K562 (cell line): Measurements from ENCODE around the gene XIRP1. TPM values are rescaled to one million over a fixed set of nuclear protein-coding genes. Genes with fewer than 3 reads are reported as not detected.

ENCODE experiments used
- FOXA1 ChIP-seq: fragments of 450-650 bp; IDR thresholded peaks from 2 replicates; pipeline ENCODE4 v1.6.1; 2016; ENCODE audit warnings: mild to moderate bottlenecking, borderline replicate concordance
- HEY1 ChIP-seq: fragments of 250-450 bp; sonication (Bioruptor Pico); IDR thresholded peaks from 2 replicates; pipeline ENCODE4 v1.5.0; 2020; ENCODE audit warnings: mild to moderate bottlenecking, moderate library complexity, borderline replicate concordance
- KDM2B ChIP-seq: fragments of 250-450 bp; sonication (Bioruptor Pico); IDR thresholded peaks from 2 replicates; pipeline ENCODE4 v1.8.0; 2021; ENCODE audit warnings: mild to moderate bottlenecking, moderate library complexity
- NELFE ChIP-seq: IDR thresholded peaks from 2 replicates; pipeline ENCODE4 v1.6.1; 2011; ENCODE audit warnings: mild to moderate bottlenecking; ENCODE audit not compliant: insufficient read depth, insufficient read length
- NFXL1 ChIP-seq: fragments of 450-650 bp; formaldehyde crosslinking; IDR thresholded peaks from 2 replicates; pipeline ENCODE4 v1.4.0; 2021; ENCODE audit warnings: mild to moderate bottlenecking
- NR2C1 ChIP-seq, 2 experiments: fragments of 450-650 bp; IDR thresholded peaks; 2 replicates each; pipeline ENCODE4 v1.6.1; 2017; ENCODE audit warnings: mild to moderate bottlenecking in 2 of 2, antibody characterized with exemption in 1 of 2, inconsistent platforms in 1 of 2, missing compliant biosample characterization in 1 of 2, missing genetic modification characterization in 1 of 2
- PYGO2 ChIP-seq: fragments of 450-650 bp; IDR thresholded peaks from 2 replicates; pipeline ENCODE4 v1.6.1; 2016; ENCODE audit warnings: mild to moderate bottlenecking, missing genetic modification characterization, moderate library complexity, missing compliant biosample characterization
- SMAD3 ChIP-seq: fragments of 450-650 bp; formaldehyde crosslinking; conservative IDR thresholded peaks from 2 replicates; pipeline ENCODE4 v1.4.0; 2020; ENCODE audit warnings: mild to moderate bottlenecking
- STAT5B ChIP-seq: fragments of 250-450 bp; sonication (Bioruptor Pico); IDR thresholded peaks from 2 replicates; pipeline ENCODE4 v1.8.0; 2021; ENCODE audit warnings: mild to moderate bottlenecking, inconsistent platforms
- ZKSCAN1 ChIP-seq: fragments of 150-350 bp; IDR thresholded peaks from 2 replicates; pipeline ENCODE4 v1.6.1; 2016; ENCODE audit warnings: low read depth, low read length
- ZNF146 ChIP-seq: IDR thresholded peaks from one replicate; pipeline ENCODE4 v1.6.1; 2018; ENCODE audit warnings: missing compliant biosample characterization; ENCODE audit not compliant: unreplicated experiment
- ZNF318 ChIP-seq, 2 experiments: fragments of 450-650 bp; IDR thresholded peaks; 2 replicates each; pipeline ENCODE4 v1.6.1; 2016; ENCODE audit warnings: mild to moderate bottlenecking in 2 of 2, borderline replicate concordance in 1 of 2, low read depth in 1 of 2, moderate library complexity in 1 of 2
- ZNF583 ChIP-seq: fragments of 250-450 bp; sonication (Bioruptor Pico); IDR thresholded peaks from 2 replicates; pipeline ENCODE4 v1.4.0; 2020
- ZNF668 ChIP-seq: fragments of 250-450 bp; sonication (Bioruptor Pico); IDR thresholded peaks from 2 replicates; pipeline ENCODE4 v1.8.0; 2022; ENCODE audit warnings: mild to moderate bottlenecking, inconsistent platforms
- ZNF696 ChIP-seq: fragments of 250-450 bp; sonication (Bioruptor Pico); conservative IDR thresholded peaks from 2 replicates; pipeline ENCODE4 v1.4.0; 2020; ENCODE audit warnings: mild to moderate bottlenecking, moderate library complexity
- ZNF717 ChIP-seq: fragments of 250-450 bp; sonication (Bioruptor Pico); IDR thresholded peaks from 2 replicates; pipeline ENCODE4 v1.5.0; 2021
- ZNF77 ChIP-seq: fragments of 250-450 bp; sonication (Bioruptor Pico); IDR thresholded peaks from 2 replicates; pipeline ENCODE4 v1.5.0; 2020
- polyA plus RNA-seq, 8 experiments: library from polyadenylated mRNA; depleted of rRNA in 4 of 8; stranded (reverse) in 5 of 8; unstranded in 3 of 8; fragments of >200 nt; fragmentation: Nextera tagmentation in 2 of 8; fragmentation: Illumina TruSeq in 1 of 8; extraction: Ambion mirVana in 2 of 8; extraction: Trizol in 1 of 8; gene quantifications; 2 replicates each; pipeline versions ENCODE4 v1.2.1 to v1.2.3, GENCODE V29; 2011 to 2014; ENCODE audit warnings: inconsistent platforms in 1 of 8, missing spikeins in 1 of 8
- total RNA-seq, 7 experiments: library from RNA; depleted of rRNA in 6 of 7; stranded (reverse); fragments of >200 nt in 6 of 7; fragmentation: Illumina TruSeq in 2 of 7; extraction: Trizol in 2 of 7; gene quantifications; 2 replicates each; pipeline versions ENCODE4 v1.2.1 to v1.2.3, GENCODE V29; 2011 to 2021; ENCODE audit warnings: low replicate concordance in 1 of 7

XIRP1 gene
- total and polyA plus RNA-seq, 9 of the 15 experiments (the other 6 are each of a cell fraction or from before 2014, with no cell fraction given) = 0.03 to 0.27 (median 0.08) TPM; not detected in 3

- TF ChIP-seq HEY1 (no peak), ZKSCAN1 (no peak), ZNF318 (IDR thresholded peaks at IDR 0.05; ENCODE audit: borderline replicate concordance in 1 of 2, low read depth in 1 of 2) (no peak), NR2C1 (IDR thresholded peaks at IDR 0.05) (peak; percentile 79), NR2C1 (tag; IDR thresholded peaks at IDR 0.05) (peak; percentile 89), NFXL1 (CRISPR knock-in tag) (no peak), ZNF583 (CRISPR knock-in tag) (no peak), ZNF696 (CRISPR knock-in tag) (no peak), FOXA1 (no peak), KDM2B (CRISPR knock-in tag) (no peak), PYGO2 (no peak), ZNF717 (CRISPR knock-in tag) (no peak), ZNF668 (CRISPR knock-in tag) (no peak), STAT5B (CRISPR knock-in tag) (no peak), SMAD3 (no peak), ZNF77 (CRISPR knock-in tag) (no peak), NELFE (no peak), ZNF146 (no peak)
Observed at GRCh38 chr3:39184081-39184967, 8.1 kb downstream of the XIRP1 start (continued).
